Natural killer cell treated with Interleukin-12 subunit alpha and Interleukin-12 subunit beta and Interleukin-15 and Interleukin-18, amount 100 ng/mL, for 72 hours (primary cell): ENCODE measurements around the gene MUSK. TPM values are rescaled to one million over a fixed set of nuclear protein-coding genes. Genes with fewer than 3 reads are reported as not detected.

Experiments
- ATAC-seq, 2 donors: fragments of 150-1000 bp; cut with Tn5 transposase in 1 of 2; sonication (Bioruptor Pico), chemical (Tn5 transposase) in 1 of 2; 2 replicates each; pipeline ENCODE4 v1.10.0; 2021
- DNase-seq: peaks from one replicate; pipeline ENCODE4 v3.0.0; 2022; ENCODE audit warnings: low spot score
- H3K27ac Mint-ChIP-seq, 2 donors: 1 replicate in 1 of 2; 2 replicates in 1 of 2; pipeline ENCODE4 v1.8.0; 2022; ENCODE audit warnings: mixed read lengths in 2 of 2, mild to moderate bottlenecking in 1 of 2, moderate library complexity in 1 of 2
- H3K27me3 Mint-ChIP-seq, 2 donors: 1 replicate in 1 of 2; 2 replicates in 1 of 2; pipeline ENCODE4 v1.8.0; 2022; ENCODE audit warnings: mixed read lengths in 2 of 2
- H3K36me3 Mint-ChIP-seq: one replicate; pipeline ENCODE4 v1.8.0; 2022; ENCODE audit warnings: mixed read lengths
- H3K4me1 Mint-ChIP-seq, 2 donors: 1 replicate in 1 of 2; 2 replicates in 1 of 2; pipeline ENCODE4 v1.8.0; 2022; ENCODE audit warnings: low read depth in 2 of 2, mixed read lengths in 2 of 2, mild to moderate bottlenecking in 1 of 2
- H3K4me3 Mint-ChIP-seq: one replicate; pipeline ENCODE4 v1.8.0; 2022; ENCODE audit warnings: mixed read lengths
- H3K9me3 Mint-ChIP-seq: 2 replicates; pipeline ENCODE4 v1.8.0; 2022; ENCODE audit warnings: mixed read lengths
- total RNA-seq, 2 donors: library from RNA; stranded (reverse); gene quantifications; one replicate each; pipeline ENCODE4 v1.2.3, GENCODE V29; 2022

The MUSK gene
- total RNA-seq, 2 donors from 2014 or later = not detected

- Mint-ChIP-seq H3K27me3 (no peaks in the 10 kb centered on the region), H3K9me3 (peaks cover 3% of the 10 kb centered on the region), H3K4me1 (no peaks in the 10 kb centered on the region), H3K4me3 (no peak overlapping the region), H3K27ac (no peak overlapping the region), H3K36me3 (no peaks in the 10 kb centered on the region)
- DNase-seq (no peak), ATAC-seq (peak in 1 of 2 donors; percentile 40)
Observed at GRCh38 chr9:110753731-110754231, 85.2 kb downstream of the MUSK start.

DNA sequence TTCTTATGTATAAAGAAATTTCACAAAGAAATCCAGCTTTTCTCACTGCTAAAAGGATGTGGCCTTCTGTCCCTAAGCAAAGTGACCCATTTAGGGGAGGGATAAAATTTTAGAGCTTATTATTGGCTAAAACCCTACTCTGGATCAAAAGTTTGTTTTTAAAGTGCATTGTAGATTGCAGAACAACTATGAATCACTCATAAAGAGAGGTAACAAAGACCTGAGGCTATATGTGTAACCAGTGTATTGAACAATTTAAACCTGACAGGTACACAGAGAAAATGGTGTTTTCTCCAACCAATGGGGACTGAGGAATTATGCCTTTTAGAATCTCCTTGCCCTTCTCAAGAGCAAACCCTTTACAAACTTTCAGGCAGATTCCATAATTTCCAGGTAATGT is 86.6 kb downstream of the MUSK start:
- peaks cover 4% of the 10 kb centered on the region for H3K9me3 Mint-ChIP-seq
- ATAC-seq (no peak), DNase-seq (no peak)
- no peak overlapping the region for H3K27ac Mint-ChIP-seq
- H3K4me1 Mint-ChIP-seq = no peaks in the 10 kb centered on the region
- no peaks in the 10 kb centered on the region for H3K27me3 Mint-ChIP-seq
- no peak overlapping the region for H3K4me3 Mint-ChIP-seq
- H3K36me3 Mint-ChIP-seq = no peaks in the 10 kb centered on the region

- DNase-seq = no peak
- Mint-ChIP-seq H3K9me3 (peaks cover 4% of the 10 kb centered on the region), H3K27ac (no peak overlapping the region), H3K36me3 (no peaks in the 10 kb centered on the region), H3K27me3 (no peaks in the 10 kb centered on the region), H3K4me1 (no peaks in the 10 kb centered on the region), H3K4me3 (no peak overlapping the region)
- no peak for ATAC-seq
Observed at GRCh38 chr9:110758201-110758600, 89.6 kb downstream of the MUSK start.

DNA sequence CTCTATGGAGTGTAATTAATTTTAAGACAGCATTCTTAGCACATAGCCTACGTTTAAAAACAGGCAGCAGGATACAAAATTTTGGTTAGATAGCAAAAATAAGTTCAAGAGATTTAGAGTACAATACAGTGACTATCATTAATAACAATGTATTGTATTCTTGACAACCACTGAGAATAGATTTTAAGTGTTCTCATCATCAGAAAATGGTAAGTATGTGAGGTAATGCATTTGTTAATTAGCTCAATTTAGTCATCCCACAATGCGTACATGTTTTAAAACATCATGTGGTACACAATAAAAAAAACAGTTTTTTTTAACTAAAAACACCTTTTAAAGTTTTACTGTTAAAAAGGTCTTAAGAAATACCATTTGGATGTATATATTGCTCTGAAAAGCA is 94.2 kb downstream of the MUSK start:
- no peak for DNase-seq
- Mint-ChIP-seq H3K9me3 (peaks cover 4% of the 10 kb centered on the region), H3K27me3 (no peaks in the 10 kb centered on the region), H3K4me1 (no peaks in the 10 kb centered on the region), H3K27ac (no peak overlapping the region), H3K36me3 (no peaks in the 10 kb centered on the region), H3K4me3 (no peak overlapping the region)
- no peak for ATAC-seq

DNA sequence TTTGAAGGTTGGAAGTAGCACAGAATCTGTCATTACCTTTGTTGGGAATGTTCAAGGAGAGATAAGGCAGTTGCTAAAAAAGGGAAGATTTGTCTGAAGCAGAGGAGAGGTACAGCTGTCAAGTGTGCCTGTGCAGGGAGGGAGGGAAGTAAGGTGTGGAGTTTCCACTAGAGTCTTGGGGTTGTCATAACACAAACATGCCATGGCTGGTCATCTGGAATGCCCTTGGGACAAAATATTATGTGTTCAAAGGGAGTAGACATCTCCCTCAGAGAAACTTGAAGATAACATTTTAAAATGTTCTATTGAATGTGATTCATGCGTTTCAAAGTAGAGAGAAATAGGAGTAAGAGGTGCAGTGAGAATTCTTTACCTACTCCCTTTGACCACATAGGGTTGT is 95.0 kb downstream of the MUSK start:
- ATAC-seq = no peak
- H3K36me3 Mint-ChIP-seq = no peaks in the 10 kb centered on the region

GRCh38 chr9:110764006-110764405 is 95.4 kb downstream of the MUSK start:
- Mint-ChIP-seq H3K4me1 (no peaks in the 10 kb centered on the region), H3K27ac (no peak overlapping the region), H3K27me3 (no peaks in the 10 kb centered on the region), H3K4me3 (no peak overlapping the region), H3K9me3 (peaks cover 4% of the 10 kb centered on the region), H3K36me3 (no peaks in the 10 kb centered on the region)
- DNase-seq = no peak
- ATAC-seq = no peak

More for the DNA sequence above, 95.0 kb downstream of the MUSK start:
- Mint-ChIP-seq H3K4me3 (no peak overlapping the region), H3K9me3 (peaks cover 4% of the 10 kb centered on the region), H3K27ac (no peak overlapping the region), H3K27me3 (no peaks in the 10 kb centered on the region), H3K4me1 (no peaks in the 10 kb centered on the region)
- DNase-seq = no peak

- no peak for ATAC-seq
- H3K4me3 Mint-ChIP-seq = no peak overlapping the region
- no peaks in the 10 kb centered on the region for H3K9me3 Mint-ChIP-seq
- no peak for DNase-seq
- no peaks in the 10 kb centered on the region for H3K4me1 Mint-ChIP-seq
- H3K27ac Mint-ChIP-seq = no peak overlapping the region
- H3K27me3 Mint-ChIP-seq = no peaks in the 10 kb centered on the region
- H3K36me3 Mint-ChIP-seq = no peaks in the 10 kb centered on the region
Observed at GRCh38 chr9:110765926-110766325, 97.3 kb downstream of the MUSK start.

- H3K4me3 Mint-ChIP-seq = no peak overlapping the region
- no peaks in the 10 kb centered on the region for H3K9me3 Mint-ChIP-seq
- H3K4me1 Mint-ChIP-seq = no peaks in the 10 kb centered on the region
- ATAC-seq (no peak), DNase-seq (no peak)
- H3K27ac Mint-ChIP-seq = no peak overlapping the region
- no peaks in the 10 kb centered on the region for H3K36me3 Mint-ChIP-seq
- no peaks in the 10 kb centered on the region for H3K27me3 Mint-ChIP-seq
Observed at GRCh38 chr9:110767559-110768063, 99.0 kb downstream of the MUSK start.

DNA sequence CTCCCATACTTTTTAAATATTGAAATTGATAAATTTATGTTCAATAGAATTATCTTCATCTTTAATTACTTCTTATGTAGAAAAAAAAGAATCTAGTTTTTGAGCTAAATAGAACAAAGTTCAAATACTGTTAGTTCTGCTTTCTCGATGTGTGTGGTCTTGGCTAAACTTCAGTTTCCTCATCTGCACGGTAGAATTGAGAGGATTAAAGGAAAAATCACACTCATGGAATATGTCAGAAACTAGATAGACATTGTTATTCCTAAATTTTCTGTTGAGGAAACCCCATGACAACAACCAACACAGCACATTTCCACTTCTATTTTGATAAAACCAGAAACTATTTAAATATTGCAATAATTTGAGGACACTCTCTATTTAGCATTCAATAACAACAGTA is 100.3 kb downstream of the MUSK start:
- Mint-ChIP-seq H3K4me3 (no peak overlapping the region), H3K27ac (no peak overlapping the region), H3K36me3 (no peaks in the 10 kb centered on the region), H3K4me1 (no peaks in the 10 kb centered on the region), H3K9me3 (no peaks in the 10 kb centered on the region), H3K27me3 (no peaks in the 10 kb centered on the region)
- DNase-seq = no peak
- ATAC-seq = no peak

DNA sequence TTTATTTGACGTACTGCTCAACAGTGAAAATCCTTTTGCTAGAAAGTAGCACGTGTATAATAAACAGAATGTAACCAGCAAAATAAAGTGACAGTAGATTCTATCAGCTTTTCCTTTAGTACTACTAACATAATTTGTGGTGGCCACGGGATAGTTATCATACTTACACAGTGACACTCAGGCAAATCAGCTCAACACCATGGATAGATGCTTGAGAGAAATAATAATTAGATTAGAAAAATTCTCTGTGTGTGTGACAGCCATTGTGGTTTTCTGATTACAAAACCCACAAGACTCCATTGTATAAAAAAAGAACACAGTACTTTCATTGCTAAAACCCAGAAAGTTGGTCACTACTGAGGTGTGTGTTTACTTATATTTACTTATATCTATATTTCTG is 101.1 kb downstream of the MUSK start:
- no peak overlapping the region for H3K4me3 Mint-ChIP-seq
- ATAC-seq (no peak), DNase-seq (no peak)
- no peaks in the 10 kb centered on the region for H3K9me3 Mint-ChIP-seq
- H3K27ac Mint-ChIP-seq = no peak overlapping the region
- no peaks in the 10 kb centered on the region for H3K4me1 Mint-ChIP-seq
- H3K36me3 Mint-ChIP-seq = no peaks in the 10 kb centered on the region
- no peaks in the 10 kb centered on the region for H3K27me3 Mint-ChIP-seq

DNA sequence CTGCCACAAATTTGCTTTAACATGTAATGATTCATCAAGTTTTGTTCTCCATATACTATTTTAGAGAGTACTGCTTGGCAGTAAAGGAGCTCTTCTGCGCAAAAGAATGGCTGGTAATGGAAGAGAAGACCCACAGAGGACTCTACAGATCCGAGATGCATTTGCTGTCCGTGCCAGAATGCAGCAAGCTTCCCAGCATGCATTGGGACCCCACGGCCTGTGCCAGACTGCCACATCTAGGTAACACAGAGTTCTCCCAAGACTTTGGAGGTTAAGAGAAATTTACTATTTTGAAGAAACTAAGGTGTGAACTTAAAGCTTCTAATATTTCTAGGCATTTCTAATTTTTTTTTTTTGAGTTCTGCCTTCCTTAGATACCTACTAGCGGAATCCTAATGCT is 107.1 kb downstream of the MUSK start:
- DNase-seq = no peak
- Mint-ChIP-seq H3K9me3 (peaks cover 10% of the 10 kb centered on the region), H3K4me3 (no peak overlapping the region), H3K36me3 (no peaks in the 10 kb centered on the region), H3K27me3 (no peaks in the 10 kb centered on the region), H3K27ac (no peak overlapping the region), H3K4me1 (no peaks in the 10 kb centered on the region)
- no peak for ATAC-seq

GRCh38 chr9:110776221-110776620 is 107.6 kb downstream of the MUSK start:
- Mint-ChIP-seq H3K27ac (no peak overlapping the region), H3K4me1 (no peaks in the 10 kb centered on the region), H3K36me3 (no peaks in the 10 kb centered on the region), H3K4me3 (no peak overlapping the region), H3K9me3 (peaks cover 10% of the 10 kb centered on the region), H3K27me3 (no peaks in the 10 kb centered on the region)
- DNase-seq = no peak
- ATAC-seq = no peak

DNA sequence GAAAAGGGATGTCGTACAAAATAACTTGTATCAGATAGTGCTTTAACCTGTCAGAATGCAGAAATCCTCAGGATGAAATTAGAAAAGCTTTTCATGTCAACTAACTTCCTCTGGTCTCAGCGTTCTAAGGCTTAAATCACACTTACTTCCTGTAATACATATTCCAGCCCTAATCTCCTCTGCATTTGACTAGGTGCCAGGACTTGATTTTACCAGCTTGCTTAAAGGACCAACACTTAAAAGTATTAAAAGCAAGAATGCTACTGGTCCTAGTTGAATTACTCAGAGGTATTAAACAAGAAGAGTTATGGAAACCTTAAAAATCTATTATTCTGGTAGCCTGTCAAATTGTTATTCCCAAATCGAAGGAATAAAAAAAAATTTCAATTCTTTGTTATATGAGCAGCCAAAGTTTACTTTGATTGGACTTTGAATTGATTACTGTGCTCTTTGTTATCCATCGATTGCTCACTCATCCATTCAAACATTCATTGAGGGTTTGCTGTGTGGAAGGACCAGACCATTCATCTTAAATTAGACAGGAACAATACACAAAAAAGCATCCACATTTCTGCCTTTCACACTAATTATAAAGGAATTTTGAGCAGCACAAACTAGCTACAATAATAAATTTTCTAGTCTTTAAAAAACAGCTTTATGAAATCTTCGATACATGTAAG is 108.7 kb downstream of the MUSK start:
- Mint-ChIP-seq H3K4me1 (no peaks in the 10 kb centered on the region), H3K9me3 (peaks cover 10% of the 10 kb centered on the region), H3K36me3 (no peaks in the 10 kb centered on the region), H3K27ac (no peak overlapping the region), H3K4me3 (no peak overlapping the region), H3K27me3 (no peaks in the 10 kb centered on the region)
- ATAC-seq (no peak), DNase-seq (no peak)

DNA sequence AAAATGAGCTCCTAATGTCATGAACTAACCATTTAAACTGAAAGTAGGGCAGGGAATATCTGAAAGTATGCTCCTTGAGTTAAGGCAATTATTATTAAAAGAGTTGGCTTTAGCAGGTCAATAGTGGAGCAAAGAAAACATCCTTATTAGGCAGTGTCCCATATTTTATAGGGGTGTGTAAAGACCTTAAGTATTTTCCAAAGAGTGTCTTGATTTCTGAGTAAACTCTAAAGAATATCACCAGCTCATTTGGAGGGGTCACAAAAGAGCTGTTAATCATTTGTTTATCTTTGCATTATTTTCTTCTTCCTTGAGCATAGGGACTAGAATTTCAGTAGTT is 109.3 kb downstream of the MUSK start:
- Mint-ChIP-seq H3K36me3 (no peaks in the 10 kb centered on the region), H3K9me3 (peaks cover 10% of the 10 kb centered on the region), H3K27ac (no peak overlapping the region), H3K4me3 (no peak overlapping the region), H3K4me1 (no peaks in the 10 kb centered on the region), H3K27me3 (no peaks in the 10 kb centered on the region)
- ATAC-seq (no peak), DNase-seq (no peak)

DNA sequence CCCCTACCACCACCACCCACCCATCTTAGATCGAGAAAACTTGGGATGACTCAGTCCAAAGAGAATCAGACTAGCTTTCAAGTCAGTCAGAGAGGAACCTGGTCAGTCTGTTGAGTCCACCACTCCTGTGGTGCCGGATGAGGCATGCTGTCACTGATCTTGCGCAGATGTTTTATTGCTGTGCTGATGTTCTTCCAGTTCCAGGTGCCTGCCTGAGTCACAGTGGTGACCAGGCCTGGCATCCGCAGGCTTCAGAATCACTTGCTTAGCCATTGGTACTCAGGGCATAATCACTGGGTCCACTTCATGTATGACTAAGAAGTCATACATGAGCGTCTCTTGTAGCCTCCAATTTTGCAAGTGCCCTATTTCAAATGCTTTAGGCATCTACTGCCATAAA is 114.1 kb downstream of the MUSK start:
- ATAC-seq (no peak), DNase-seq (no peak)
- Mint-ChIP-seq H3K9me3 (peaks cover 10% of the 10 kb centered on the region), H3K27me3 (no peaks in the 10 kb centered on the region), H3K4me3 (no peak overlapping the region), H3K36me3 (no peaks in the 10 kb centered on the region), H3K27ac (no peak overlapping the region), H3K4me1 (no peaks in the 10 kb centered on the region)
